ENCODE results near the gene SYCP1. TPM values are rescaled to one million over a fixed set of nuclear protein-coding genes. Genes with fewer than 3 reads are reported as not detected.

Gene SYCP1
- total and polyA plus RNA-seq, 2 experiments from 2014 or later, result 0.24 to 0.66 TPM

- TF ChIP-seq ZNF462 (CRISPR knock-in tag; IDR thresholded peaks at IDR 0.05) (no peak), ZNF114 (CRISPR knock-in tag; IDR thresholded peaks at IDR 0.05) (no peak), REST (IDR thresholded peaks at IDR 0.05; ENCODE audit: unreplicated experiment) (no peak)
Observed at GRCh38 chr1:114853584-114853983, 1.1 kb upstream of the SYCP1 start (continued).

- H3K36me3 Mint-ChIP-seq (ENCODE audit: low read depth), result no peaks in the 10 kb centered on the region
- DNase-seq (ENCODE audit: low spot score) (no peak), ATAC-seq (no peak)
- H3K9me3 Mint-ChIP-seq, result no peaks in the 10 kb centered on the region
- Histone ChIP-seq H3K4me1 (ENCODE audit: insufficient read depth) (no peaks in the 10 kb centered on the region), H3K4me3 (no peak overlapping the region), H3K9me2 (ENCODE audit: insufficient read depth) (no peaks in the 10 kb centered on the region), H3K27me3 (ENCODE audit: insufficient read depth) (peaks cover 3% of the 10 kb centered on the region; the same call in 1 of the 2 replicates), H4K20me1 (replicated peaks; ENCODE audit: insufficient read depth) (no peaks in the 10 kb centered on the region), H2AFZ (no peak overlapping the region), H3F3A (replicated peaks; ENCODE audit: low read depth) (no peaks in the 10 kb centered on the region), H3K27ac (ENCODE audit: low read depth) (no peak overlapping the region), H3K79me2 (replicated peaks; ENCODE audit: insufficient read depth) (no peaks in the 10 kb centered on the region), H3K36me3 (ENCODE audit: insufficient read depth) (no peaks in the 10 kb centered on the region), H3K4me2 (no peak overlapping the region)
- no peaks in the 10 kb centered on the region for H3K4me1 Mint-ChIP-seq
- H3K4me3 Mint-ChIP-seq, result no peak overlapping the region
- no peaks in the 10 kb centered on the region for H3K27me3 Mint-ChIP-seq (ENCODE audit: insufficient read depth, low read depth, poor library complexity)
- H3K27ac Mint-ChIP-seq, result no peak overlapping the region
- TF ChIP-seq CREB1 (CRISPR knock-in tag; IDR thresholded peaks at IDR 0.05; ENCODE audit: low read depth) (no peak), ZNF114 (CRISPR knock-in tag; IDR thresholded peaks at IDR 0.05) (no peak), ZNF331 (CRISPR knock-in tag; IDR thresholded peaks at IDR 0.05; ENCODE audit: low read depth) (no peak), CTCF (conservative IDR thresholded peaks at IDR 0.05; ENCODE audit: low read depth in 2 of 2) (no peak), NANOG (IDR thresholded peaks at IDR 0.05; ENCODE audit: borderline replicate concordance) (no peak), JUNB (IDR thresholded peaks at IDR 0.05; ENCODE audit: unreplicated experiment) (no peak)
Observed at GRCh38 chr1:114861384-114861783, 6.7 kb downstream of the SYCP1 start.
